Body of pancreas (tissue), 4 donors: ENCODE results near the gene AP2A2. TPM values are rescaled to one million over a fixed set of nuclear protein-coding genes. Genes with fewer than 3 reads are reported as not detected.

Source experiments
- ATAC-seq: fragments of 150-250 bp; one replicate; pipeline ENCODE4 v1.9.1; 2016
- DNase-seq, 4 donors: peaks; one replicate each; pipeline ENCODE4 v3.0.0-alpha.2; 2019
- H3K27ac ChIP-seq, 4 donors: fragments of 200-600 bp; sonication (generic); 1 replicate in 3 of 4; 2 replicates in 1 of 4; pipeline versions ENCODE4 v1.5.1 to v1.6.1; 2016 to 2019; ENCODE audit warnings: mild to moderate bottlenecking in 1 of 4, mixed read lengths in 1 of 4, moderate library complexity in 1 of 4
- H3K27me3 ChIP-seq, 2 donors: fragments of 200-600 bp; sonication (generic); one replicate each; pipeline ENCODE4 v1.6.0; 2016; ENCODE audit warnings: mild to moderate bottlenecking in 1 of 2
- H3K36me3 ChIP-seq, 2 donors: fragments of 200-600 bp; sonication (generic); replicated peaks in 1 of 2; 2 replicates each; pipeline ENCODE4 v1.5.1; 2016; ENCODE audit warnings: low read depth in 2 of 2; ENCODE audit not compliant: insufficient read depth in 1 of 2
- H3K4me1 ChIP-seq: fragments of 200-600 bp; sonication (generic); one replicate; pipeline ENCODE4 v1.6.0; 2016
- H3K4me3 ChIP-seq, 2 donors: fragments of 200-600 bp; sonication (generic); 1 replicate in 1 of 2; 2 replicates in 1 of 2; pipeline ENCODE4 v1.5.1; 2016 to 2019
- H3K9me3 ChIP-seq, 3 donors: fragments of 200-600 bp; sonication (generic); 1 replicate in 2 of 3; 2 replicates in 1 of 3; pipeline ENCODE4 v1.5.1; 2016
- POLR2A ChIP-seq, 3 donors: fragments of 450-650 bp; IDR thresholded peaks; one replicate each; pipeline ENCODE4 v1.6.1; 2016; ENCODE audit warnings: antibody characterized with exemption in 3 of 3, mild to moderate bottlenecking in 2 of 3
- whole genome bisulfite sequencing, 2 donors: methylation state at CpG; one replicate each; pipeline ENCODE4 v1.1.5; 2017; 5-methylcytosine and 5-hydroxymethylcytosine counted together
- intact Hi-C: fragments of 100-400 bp; cut with DNase I; formaldehyde crosslinking; loops from one replicate; pipeline ENCODE4 v1.15.1; 2023
- total RNA-seq, 2 donors: library from RNA; depleted of rRNA; stranded (reverse); fragments of >200 nt; gene quantifications; one replicate each; pipeline ENCODE4 v1.1.0, GENCODE V29; 2016
- TF ChIP-seq, protein P1 (sequence below), 7 experiments: fragments of 450-650 bp in 4 of 7; fragments of 200-600 bp in 3 of 7; sonication (generic) in 3 of 7; IDR thresholded peaks; one replicate each; pipeline ENCODE4 v1.5.1; 2016 to 2019; ENCODE audit warnings: antibody characterized with exemption in 7 of 7

AP2A2 gene
- total RNA-seq, 2 donors from 2014 or later, result 40.7 to 77.8 TPM

DNA sequence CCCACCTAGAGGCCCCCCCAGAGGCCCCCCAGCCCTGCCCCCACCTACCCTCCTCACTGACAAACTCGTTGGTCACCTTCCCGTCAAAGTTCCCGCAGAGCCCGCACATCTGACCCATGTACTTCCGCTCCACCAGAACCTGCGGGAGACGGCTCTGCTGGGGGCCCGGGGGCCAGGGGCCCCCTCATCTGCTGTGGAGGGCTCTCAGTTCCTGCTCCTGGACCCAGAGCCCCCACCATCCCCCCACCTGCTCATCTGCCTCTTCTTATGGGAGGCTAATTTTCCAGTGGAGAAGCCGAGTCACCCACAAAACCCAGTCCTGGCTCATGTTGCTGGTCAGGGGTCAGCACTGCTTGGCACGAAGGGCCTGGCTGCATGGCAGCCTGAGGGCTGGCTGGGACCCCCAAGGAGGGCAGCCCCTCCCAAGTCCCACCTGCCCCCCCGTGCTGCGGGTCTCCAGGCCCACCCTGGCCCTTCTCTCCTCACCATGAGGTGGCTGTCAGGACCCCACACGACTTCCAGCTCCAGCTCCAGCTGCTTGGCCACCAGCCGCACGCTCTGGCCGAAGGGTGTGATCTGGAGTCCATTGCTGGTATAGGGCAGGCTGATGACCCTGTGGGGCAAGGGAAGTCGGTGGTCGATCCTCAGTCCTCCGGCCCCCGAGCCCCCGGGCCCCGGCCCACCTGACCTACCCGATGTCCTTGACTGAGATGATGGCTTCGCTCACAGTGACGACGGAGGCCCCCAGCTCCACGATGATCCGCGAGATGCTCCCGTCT is 105.6 kb downstream of the AP2A2 start:
- no peaks in the 10 kb centered on the region for H3K9me3 ChIP-seq
- no peaks in the 10 kb centered on the region for H3K27me3 ChIP-seq
- DNase-seq, result no peak
- 83 to 85% methylated on average over 3 to 29 of the region's 30 CpGs for WGBS, 2 donors
- TF ChIP-seq, protein P1, sequence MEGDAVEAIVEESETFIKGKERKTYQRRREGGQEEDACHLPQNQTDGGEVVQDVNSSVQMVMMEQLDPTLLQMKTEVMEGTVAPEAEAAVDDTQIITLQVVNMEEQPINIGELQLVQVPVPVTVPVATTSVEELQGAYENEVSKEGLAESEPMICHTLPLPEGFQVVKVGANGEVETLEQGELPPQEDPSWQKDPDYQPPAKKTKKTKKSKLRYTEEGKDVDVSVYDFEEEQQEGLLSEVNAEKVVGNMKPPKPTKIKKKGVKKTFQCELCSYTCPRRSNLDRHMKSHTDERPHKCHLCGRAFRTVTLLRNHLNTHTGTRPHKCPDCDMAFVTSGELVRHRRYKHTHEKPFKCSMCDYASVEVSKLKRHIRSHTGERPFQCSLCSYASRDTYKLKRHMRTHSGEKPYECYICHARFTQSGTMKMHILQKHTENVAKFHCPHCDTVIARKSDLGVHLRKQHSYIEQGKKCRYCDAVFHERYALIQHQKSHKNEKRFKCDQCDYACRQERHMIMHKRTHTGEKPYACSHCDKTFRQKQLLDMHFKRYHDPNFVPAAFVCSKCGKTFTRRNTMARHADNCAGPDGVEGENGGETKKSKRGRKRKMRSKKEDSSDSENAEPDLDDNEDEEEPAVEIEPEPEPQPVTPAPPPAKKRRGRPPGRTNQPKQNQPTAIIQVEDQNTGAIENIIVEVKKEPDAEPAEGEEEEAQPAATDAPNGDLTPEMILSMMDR (IDR thresholded peaks at IDR 0.05), result no peak
- TF ChIP-seq POLR2A (IDR thresholded peaks at IDR 0.05), result no peak
- no peak overlapping the region for H3K4me3 ChIP-seq
- H3K27ac ChIP-seq, result no peak overlapping the region
- H3K36me3 ChIP-seq, result no peaks in the 10 kb centered on the region
- no peak for ATAC-seq
- intact Hi-C loops, result no loop called here
- peaks cover 33% of the 10 kb centered on the region for H3K4me1 ChIP-seq

DNA sequence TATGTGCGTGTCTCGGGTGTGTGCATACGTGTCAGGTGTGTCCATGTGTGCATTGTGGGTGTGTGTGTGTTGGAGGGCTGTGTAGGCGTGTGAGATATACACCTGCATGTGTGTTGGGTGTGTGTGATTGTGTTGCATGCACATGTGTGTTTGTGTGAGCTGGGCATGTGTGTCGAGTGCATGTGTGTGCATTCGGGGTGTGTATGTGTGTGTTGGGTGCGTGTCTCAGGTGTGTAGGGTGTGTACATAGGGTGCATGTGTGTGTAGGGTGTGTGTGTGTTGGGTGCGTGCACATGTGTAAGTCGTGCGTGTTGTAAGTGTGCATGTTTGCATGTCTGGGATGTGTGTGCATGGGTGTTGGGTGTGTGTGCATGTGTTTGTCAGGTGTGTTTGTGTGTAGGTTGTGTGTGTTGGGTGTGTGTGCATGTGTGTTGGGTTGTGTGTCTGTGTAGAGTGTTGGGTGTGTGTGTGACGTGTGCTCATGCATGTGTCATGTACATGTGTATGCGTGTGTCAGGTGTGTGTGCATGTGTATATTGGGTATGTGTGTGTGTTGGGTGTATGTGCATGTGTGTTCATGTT is 106.7 kb downstream of the AP2A2 start:
- Histone ChIP-seq H3K27ac (no peak overlapping the region), H3K27me3 (no peaks in the 10 kb centered on the region), H3K4me1 (peaks cover 44% of the 10 kb centered on the region), H3K36me3 (no peaks in the 10 kb centered on the region), H3K9me3 (no peaks in the 10 kb centered on the region), H3K4me3 (no peak overlapping the region)
- ATAC-seq, result no peak
- intact Hi-C loops, result no loop called here
- 92 to 93% methylated on average over 12 of the region's 12 CpGs for WGBS, 2 donors
- TF ChIP-seq, protein P1 (IDR thresholded peaks at IDR 0.05), result no peak
- TF ChIP-seq POLR2A (IDR thresholded peaks at IDR 0.05), result no peak
- no peak for DNase-seq

DNA sequence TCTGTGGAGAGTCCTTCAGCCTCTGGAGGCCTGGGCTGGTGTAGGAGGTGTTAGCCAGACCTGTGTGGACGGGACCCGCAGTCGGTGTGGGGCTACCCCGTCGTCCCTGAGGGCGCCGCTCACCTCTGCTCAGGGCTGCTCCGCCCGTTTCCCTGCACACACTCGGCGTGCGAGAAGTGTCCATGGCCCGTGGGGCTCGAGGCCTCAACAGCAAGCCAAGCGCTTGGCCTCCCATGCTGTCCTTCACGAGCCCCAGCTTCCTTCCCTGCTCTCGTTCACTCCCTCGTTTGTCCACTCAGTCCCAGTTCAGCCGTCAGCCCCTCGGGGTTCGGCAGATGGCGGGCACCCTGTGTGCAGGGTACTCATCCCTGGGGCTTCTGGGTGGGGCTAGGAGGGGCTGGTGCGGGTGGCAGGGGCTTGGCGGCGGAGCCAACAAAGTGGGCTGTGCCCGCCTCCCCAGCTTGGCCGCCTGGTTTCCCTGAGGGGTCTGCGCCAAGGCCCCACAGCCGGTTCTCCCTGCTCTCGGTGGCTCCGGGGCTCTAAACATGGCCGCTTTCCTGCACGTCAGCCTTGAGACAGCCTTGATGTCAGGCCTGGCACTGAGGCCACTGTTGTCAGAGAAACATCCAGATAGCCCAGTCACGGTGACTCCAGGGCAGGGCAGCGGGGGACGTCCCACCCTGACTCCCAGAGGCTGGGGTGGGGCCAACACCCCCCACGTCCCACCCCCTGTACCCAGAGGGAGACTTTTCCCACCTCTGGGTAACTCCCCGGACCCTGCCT is 107.5 kb downstream of the AP2A2 start:
- TF ChIP-seq POLR2A (IDR thresholded peaks at IDR 0.05), result no peak
- TF ChIP-seq, protein P1 (IDR thresholded peaks at IDR 0.05), result no peak
- DNase-seq (peak; percentile 44 to 76 (median 59)), ATAC-seq (peak; percentile 8)
- Histone ChIP-seq H3K4me1 (peaks cover 50% of the 10 kb centered on the region), H3K9me3 (no peaks in the 10 kb centered on the region), H3K27me3 (no peaks in the 10 kb centered on the region), H3K36me3 (no peaks in the 10 kb centered on the region), H3K27ac (peak overlapping the region; percentile 65 to 82 (median 79)), H3K4me3 (no peak overlapping the region)
- WGBS, 2 donors, result 77 to 91% methylated on average over 22 to 38 of the region's 38 CpGs
- intact Hi-C loops, result no loop called here

DNA sequence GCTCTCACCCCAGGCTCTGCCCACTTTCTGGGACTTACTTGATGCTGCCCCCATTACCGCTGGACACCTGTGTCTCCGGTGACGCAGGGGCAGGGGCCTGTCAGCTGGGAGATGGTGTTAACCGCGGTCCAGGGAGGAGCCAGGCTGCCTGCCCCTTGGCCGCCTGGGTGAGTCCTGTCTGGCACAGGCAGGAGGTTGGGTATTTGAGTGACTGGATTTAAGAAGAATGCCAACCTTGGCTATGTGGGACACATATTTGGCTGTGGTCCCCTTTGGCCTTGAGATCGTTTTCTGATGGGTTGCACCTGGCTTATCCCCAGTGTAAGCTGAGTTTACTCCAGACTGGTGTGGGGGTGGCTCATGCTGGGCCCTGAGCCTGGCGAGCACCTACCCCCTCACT is 108.3 kb downstream of the AP2A2 start:
- ATAC-seq (peak; percentile 82), DNase-seq (peak; percentile 76 to 93 (median 88))
- 15 to 16% methylated on average over 8 of the region's 8 CpGs for WGBS, 2 donors
- H3K9me3 ChIP-seq, result no peaks in the 10 kb centered on the region
- peak overlapping the region; percentile 65 to 82 (median 79) for H3K27ac ChIP-seq
- no peaks in the 10 kb centered on the region for H3K27me3 ChIP-seq
- no peaks in the 10 kb centered on the region for H3K36me3 ChIP-seq
- H3K4me1 ChIP-seq, result peaks cover 58% of the 10 kb centered on the region
- H3K4me3 ChIP-seq, result no peak overlapping the region
- intact Hi-C loops, result no loop called here
- TF ChIP-seq POLR2A (IDR thresholded peaks at IDR 0.05), result peak in 2 of 3 donors; percentile 24
- TF ChIP-seq, protein P1 (IDR thresholded peaks at IDR 0.05), result no peak
